Activated T-cell treated with anti-CD3 and anti-CD28 coated beads for 1 hour (primary cell): Measurements from ENCODE around the gene ADAMTS6.

Experiments used
- DNase-seq: peaks from one replicate; pipeline ENCODE4 v3.0.0-alpha.2; 2020; ENCODE audit warnings: low read depth

Gene ADAMTS6

GRCh38 chr5:65144136-65144871 is 337.4 kb downstream of the ADAMTS6 start:
- DNase-seq: no peak

DNA sequence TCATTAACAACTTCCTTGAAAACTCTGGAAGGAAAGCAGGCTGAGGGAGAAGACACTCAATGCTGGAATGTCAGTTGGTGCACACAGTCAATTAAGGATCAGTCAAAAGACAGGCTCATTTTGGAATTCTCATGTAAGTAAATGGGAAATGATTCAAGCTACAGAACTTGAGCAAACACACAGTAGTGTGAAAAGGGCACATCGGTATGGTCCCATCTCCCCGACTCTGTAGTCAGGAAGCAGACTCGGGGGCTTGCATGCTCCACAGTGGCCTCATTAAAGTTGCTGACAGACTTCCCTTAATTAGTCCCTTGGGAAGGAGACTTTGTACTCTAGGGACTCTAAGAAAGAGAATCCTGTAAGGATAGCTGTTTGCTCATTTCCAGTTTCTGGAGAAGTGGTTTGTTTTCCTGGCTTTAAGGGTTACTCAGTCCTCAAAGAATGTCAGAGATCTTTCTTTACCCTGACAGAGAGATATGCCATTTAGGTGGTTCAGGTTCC is 339.2 kb downstream of the ADAMTS6 start:
- DNase-seq: no peak

- no peak for DNase-seq
Measured at GRCh38 chr5:65142016-65142415, 339.7 kb downstream of the ADAMTS6 start.

DNA sequence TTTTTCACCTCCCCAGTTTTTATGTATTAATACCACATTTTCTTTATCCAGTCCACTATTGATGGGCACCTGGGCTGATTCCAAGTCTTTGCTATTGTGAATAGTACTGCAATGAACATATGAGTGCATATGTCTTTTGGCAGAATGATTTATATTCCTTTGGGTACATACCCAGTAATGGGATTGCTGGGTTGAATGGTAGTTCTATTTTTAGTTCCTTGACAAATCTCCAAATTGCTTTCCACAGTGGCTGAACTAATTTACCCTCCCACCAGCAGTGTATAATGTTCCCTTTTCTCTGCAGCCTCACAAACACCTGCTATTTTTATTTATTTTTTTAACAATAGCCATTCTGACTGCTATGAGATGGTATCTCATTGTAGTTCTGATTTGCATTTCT is 340.2 kb downstream of the ADAMTS6 start:
- DNase-seq: no peak

GRCh38 chr5:65137631-65138030 is 344.1 kb downstream of the ADAMTS6 start:
- DNase-seq: no peak

GRCh38 chr5:65133477-65134110 is 348.1 kb downstream of the ADAMTS6 start:
- no peak for DNase-seq

DNA sequence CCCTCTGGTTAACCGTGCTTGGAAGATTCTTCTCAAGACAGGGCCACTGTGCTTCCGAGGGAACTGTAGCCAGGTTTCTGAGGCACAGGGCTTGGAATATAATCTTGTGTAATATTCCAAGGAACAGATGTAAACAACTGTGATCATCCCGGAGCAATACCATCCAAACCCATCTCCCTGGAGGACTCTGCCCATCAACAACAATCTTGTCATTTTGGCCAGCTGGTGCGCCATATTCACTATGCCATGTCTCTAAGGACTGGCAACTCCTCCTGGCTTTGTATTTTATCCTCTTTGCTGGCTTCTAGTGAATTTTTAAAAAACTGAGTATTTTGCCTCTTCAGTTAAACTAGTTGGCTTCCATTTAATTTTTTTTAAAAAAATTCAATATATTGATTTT is 349.3 kb downstream of the ADAMTS6 start:
- no peak for DNase-seq

DNA sequence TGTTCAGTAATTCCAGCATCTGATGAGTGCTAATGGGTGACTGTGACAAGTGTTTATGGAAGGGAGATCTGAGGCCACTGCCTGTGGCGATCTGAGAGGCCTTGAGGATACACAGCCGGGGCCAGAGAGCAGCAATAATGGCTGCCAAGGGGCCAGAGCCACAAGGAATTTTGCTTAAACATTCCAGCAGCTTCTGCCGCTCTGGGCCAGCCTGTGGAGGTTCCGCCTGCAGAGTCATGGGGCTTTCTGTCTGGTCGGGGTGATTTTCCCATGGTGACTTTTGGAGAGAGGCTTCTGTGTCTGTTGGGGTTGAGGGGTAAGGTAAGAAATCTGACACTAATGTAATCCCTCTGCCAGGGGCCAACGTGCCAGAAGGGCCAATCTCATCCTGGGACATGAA is 353.5 kb downstream of the ADAMTS6 start:
- DNase-seq: no peak

- no peak for DNase-seq
Measured at GRCh38 chr5:65127161-65127901, 354.4 kb downstream of the ADAMTS6 start.

GRCh38 chr5:65126542-65127069 is 355.1 kb downstream of the ADAMTS6 start:
- no peak for DNase-seq

- DNase-seq: no peak
Measured at GRCh38 chr5:65125591-65126541, 355.9 kb downstream of the ADAMTS6 start.

GRCh38 chr5:65121880-65122436 is 359.8 kb downstream of the ADAMTS6 start:
- DNase-seq: no peak

- no peak for DNase-seq
Measured at GRCh38 chr5:65120371-65120967, 361.3 kb downstream of the ADAMTS6 start.

- DNase-seq: no peak
Measured at GRCh38 chr5:65117525-65117924, 364.2 kb downstream of the ADAMTS6 start.

DNA sequence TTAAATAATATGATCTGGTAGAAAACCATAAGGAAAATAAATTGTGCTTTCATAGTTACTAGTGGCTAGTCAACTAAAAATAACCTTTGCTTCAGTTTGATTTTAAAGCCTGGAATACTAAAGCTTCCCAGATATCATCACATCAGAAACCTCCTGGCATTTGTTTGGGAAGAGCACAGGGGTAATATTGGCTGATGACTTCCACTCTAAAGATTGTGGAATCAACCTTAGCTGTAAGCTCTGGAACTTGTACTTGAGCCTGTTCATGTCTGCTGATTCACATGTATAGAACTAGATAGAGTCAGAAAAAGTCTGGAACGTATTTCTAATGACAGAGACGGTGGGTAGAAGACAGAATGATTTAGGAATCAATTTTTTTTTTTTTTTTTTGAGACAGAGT is 367.9 kb downstream of the ADAMTS6 start:
- DNase-seq: no peak

DNA sequence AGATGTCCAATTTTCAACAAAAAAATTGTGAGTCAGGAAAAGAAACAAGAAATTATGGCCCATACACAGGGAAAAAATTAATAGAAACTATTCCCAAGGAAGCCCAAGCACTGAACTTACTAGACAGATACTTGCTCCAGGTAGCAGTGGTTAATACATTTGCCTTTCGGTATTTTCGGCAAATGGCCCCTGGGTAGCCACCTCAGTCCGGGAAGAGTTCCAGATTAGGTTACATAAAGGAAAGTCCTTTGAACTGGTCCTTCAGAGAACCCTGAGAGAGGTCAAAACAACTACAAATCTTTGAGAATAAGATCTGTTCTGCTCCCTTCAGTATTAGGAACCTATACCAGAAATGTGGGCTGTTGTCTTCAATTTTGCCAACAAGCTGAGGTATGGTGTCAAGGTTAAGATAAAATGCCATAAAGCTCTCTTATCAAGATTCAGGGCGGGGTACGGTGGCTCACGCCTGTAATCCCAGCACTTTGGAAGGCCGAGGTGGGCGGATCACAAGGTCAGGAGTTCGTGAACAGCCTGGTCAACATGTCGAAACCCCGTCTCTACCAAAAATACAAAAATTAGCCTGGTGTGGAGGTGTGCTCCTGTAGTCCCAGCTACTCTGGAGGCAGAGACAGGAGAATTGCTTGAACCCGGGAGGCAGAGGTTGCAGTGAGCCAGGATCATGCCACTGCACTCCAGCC is 369.6 kb downstream of the ADAMTS6 start:
- DNase-seq: no peak

DNA sequence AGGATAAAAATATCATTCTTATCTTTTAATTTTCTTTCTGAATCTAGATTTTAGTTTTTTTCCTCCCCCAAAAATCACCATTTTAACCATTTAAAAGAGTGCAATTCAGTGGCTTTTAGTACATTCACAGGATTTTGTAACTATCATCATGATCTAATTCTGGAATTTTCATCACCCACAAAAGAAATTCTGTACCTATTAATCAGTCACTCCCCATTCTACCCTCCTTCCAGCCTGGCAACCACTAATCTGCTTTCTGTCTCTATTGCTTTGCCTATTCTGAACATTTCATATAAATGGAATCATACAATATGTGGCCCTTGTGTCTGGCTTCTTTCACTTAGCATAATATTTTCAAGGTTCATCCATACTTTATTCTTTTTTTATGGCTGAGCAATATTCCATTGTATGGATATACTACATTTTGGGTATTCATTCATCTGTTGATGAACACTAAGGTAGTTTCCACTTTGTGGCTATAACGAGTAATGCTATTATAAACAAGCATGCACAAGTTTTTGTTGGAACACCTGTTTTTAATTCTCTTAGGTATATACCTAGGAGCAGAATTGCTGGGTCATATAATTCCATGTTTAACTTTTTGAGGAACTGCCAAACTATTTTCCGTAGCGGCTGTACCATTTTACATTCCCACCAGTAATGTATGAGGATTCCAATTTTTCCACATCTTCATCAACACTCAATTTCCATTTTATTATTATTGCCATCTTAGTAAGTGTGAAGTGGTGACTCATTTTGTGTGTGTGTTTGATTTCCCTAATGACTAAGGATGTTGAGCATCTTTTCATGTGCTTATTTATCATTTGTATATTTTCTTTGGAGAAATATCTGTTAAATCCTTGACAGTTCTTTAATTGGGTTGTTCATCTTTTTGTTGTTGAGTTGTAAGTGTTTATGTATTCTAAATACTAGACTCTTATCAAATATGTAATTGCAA is 372.7 kb downstream of the ADAMTS6 start:
- DNase-seq: no peak

DNA sequence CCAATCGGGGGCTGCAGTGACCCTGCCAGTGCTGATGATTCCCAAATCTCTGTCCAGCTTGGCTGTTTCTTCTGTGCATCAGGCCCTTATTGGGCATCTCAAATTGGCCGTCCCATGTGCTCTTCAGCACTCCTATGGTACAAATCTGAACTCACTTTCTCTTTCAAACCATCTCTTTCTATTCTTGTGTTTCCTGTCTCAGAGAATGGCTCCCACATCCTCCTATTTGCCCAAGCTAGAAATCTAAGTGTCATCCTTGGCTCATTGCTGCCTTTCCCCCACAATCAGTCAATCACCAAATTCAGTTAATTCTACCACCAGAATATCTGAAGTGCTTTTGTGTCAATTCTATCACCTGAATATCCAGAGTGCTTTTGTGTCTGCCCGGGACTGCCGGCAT is 376.4 kb downstream of the ADAMTS6 start:
- no peak for DNase-seq

GRCh38 chr5:65104831-65105230 is 376.9 kb downstream of the ADAMTS6 start:
- no peak for DNase-seq
